Pancreas (tissue), 10 donors: Measurements from ENCODE around the gene ADAMTS8. TPM values are rescaled to one million over a fixed set of nuclear protein-coding genes. Genes with fewer than 3 reads are reported as not detected.

Experiments used
- ATAC-seq, 4 donors: fragments of 200-7000 bp; cut with Tn5 transposase; one replicate each; pipeline versions ENCODE4 v1.8.0 to v1.9.1; 2020; ENCODE audit warnings: mild to moderate bottlenecking in 4 of 4, moderate library complexity in 4 of 4
- DNase-seq, 6 donors: peaks; one replicate each; pipeline ENCODE4 v3.0.0-alpha.2; 2020
- FAIRE-seq: peaks from 2 replicates; lab custom pipeline; 2012; peaks lifted over from hg19 to GRCh38; lab: Jason Lieb, UNC
- H3K27ac ChIP-seq, 4 donors: fragments of 200-600 bp; sonication (generic); 1 replicate in 3 of 4; 2 replicates in 1 of 4; pipeline versions ENCODE4 v1.5.0 to v1.8.0; 2020
- H3K27me3 ChIP-seq, 4 donors: fragments of 200-600 bp; one replicate each; pipeline ENCODE4 v1.8.0; 2021
- H3K36me3 ChIP-seq, 3 donors: fragments of 200-600 bp; sonication (generic) in 1 of 3; one replicate each; pipeline versions ENCODE4 v1.5.0 to v1.8.0; 2020 to 2021
- H3K4me1 ChIP-seq, 3 donors: fragments of 200-600 bp; one replicate each; pipeline ENCODE4 v1.8.0; 2021
- H3K4me3 ChIP-seq, 4 donors: fragments of 200-600 bp; sonication (generic) in 2 of 4; one replicate each; pipeline versions ENCODE4 v1.5.0 to v1.8.0; 2020 to 2021
- H3K9me3 ChIP-seq, 4 donors: fragments of 200-600 bp; one replicate each; pipeline ENCODE4 v1.8.0; 2021
- CTCF ChIP-seq, 4 donors: fragments of 200-600 bp; sonication (generic) in 3 of 4; IDR thresholded peaks; one replicate each; pipeline versions ENCODE4 v1.5.0 to v1.8.0; 2021; ENCODE audit warnings: antibody characterized with exemption in 4 of 4
- WGBS, 2 donors: extraction: QIAGEN DNeasy Blood & Tissue Kit; methylation state at CpG; one replicate each; pipeline ENCODE4 v1.1.7; 2013; 5-methylcytosine and 5-hydroxymethylcytosine counted together
- intact Hi-C, 3 donors: fragments of 100-400 bp; cut with DNase I; formaldehyde crosslinking; loops; one replicate each; pipeline versions ENCODE4 v1.11.1 to v1.14.2; 2022
- polyA plus RNA-seq, 2 donors: library from polyadenylated mRNA; stranded (reverse); fragments of 200-250 nt; gene quantifications; one replicate each; pipeline ENCODE4 v1.2.3, GENCODE V29; 2013
- total RNA-seq, 6 donors: library from RNA; stranded (reverse); fragmentation: NEBNext Ultra II Directional in 4 of 6; extraction: Animal tissue kit (Norgen Biotek cat#: 25700) in 4 of 6; gene quantifications; one replicate each; pipeline versions ENCODE4 v1.2.1 to v1.2.4, GENCODE V29; 2021 to 2023
- donor health status: healthy with polysubstance abuse.
- donor health status: DM: no; HTN: no; CAD: no; lungs with moderate emphysema.
- donor health status: DM: no; HTN: no; CAD: no.
- donor health status: control.
- donor health status: control.
- donor health status: Bipolar disorder and iron deficiency.
- donor health status: DM: yes; HTN: yes; CAD: no.
- donor health status: DM: no; HTN: no; CAD: no.
- donor health status: DM: no; HTN: no; CAD: no.
- donor health status: DM: yes; HTN: yes; CAD: no.

ADAMTS8 gene
- total and polyA plus RNA-seq, 8 donors = 0.04 to 1.6 (median 0.42) TPM; not detected in 1

GRCh38 chr11:130462101-130462885 is 33.9 kb upstream of the ADAMTS8 start:
- H3K9me3 ChIP-seq = no peaks in the 10 kb centered on the region
- ATAC-seq (no peak), DNase-seq (no peak), FAIRE-seq (no peak)
- intact Hi-C loops = no loop called here
- 87 to 94% methylated on average over 31 of the region's 31 CpGs for WGBS, 2 donors
- no peak for TF ChIP-seq CTCF (IDR thresholded peaks at IDR 0.05)
- no peaks in the 10 kb centered on the region for H3K27me3 ChIP-seq
- no peaks in the 10 kb centered on the region for H3K4me1 ChIP-seq
- no peak overlapping the region for H3K4me3 ChIP-seq
- H3K27ac ChIP-seq = no peak overlapping the region
- no peaks in the 10 kb centered on the region for H3K36me3 ChIP-seq

GRCh38 chr11:130459521-130459920 is 31.1 kb upstream of the ADAMTS8 start:
- H3K4me3 ChIP-seq = no peak overlapping the region
- TF ChIP-seq CTCF (IDR thresholded peaks at IDR 0.05) = no peak
- intact Hi-C loops = no loop called here
- WGBS, 2 donors = 45 to 52% methylated on average over 7 of the region's 7 CpGs
- H3K27ac ChIP-seq = no peak overlapping the region
- no peaks in the 10 kb centered on the region for H3K9me3 ChIP-seq
- no peak for DNase-seq
- no peaks in the 10 kb centered on the region for H3K36me3 ChIP-seq
- ATAC-seq = peak in 1 of 4 donors; percentile 49
- no peaks in the 10 kb centered on the region for H3K4me1 ChIP-seq
- no peaks in the 10 kb centered on the region for H3K27me3 ChIP-seq
- FAIRE-seq = no peak

GRCh38 chr11:130458410-130458729 is 30.0 kb upstream of the ADAMTS8 start:
- intact Hi-C loops = no loop called here
- DNase-seq = no peak

GRCh38 chr11:130457623-130458409 is 29.4 kb upstream of the ADAMTS8 start:
- Histone ChIP-seq H3K9me3 (no peaks in the 10 kb centered on the region), H3K36me3 (no peaks in the 10 kb centered on the region), H3K27me3 (no peaks in the 10 kb centered on the region), H3K4me1 (no peaks in the 10 kb centered on the region), H3K4me3 (no peak overlapping the region), H3K27ac (no peak overlapping the region)
- ATAC-seq = peak in 1 of 4 donors; percentile 45
- DNase-seq = no peak
- FAIRE-seq = no peak
- WGBS, 2 donors = 88 to 89% methylated on average over 20 of the region's 20 CpGs
- no peak for TF ChIP-seq CTCF (IDR thresholded peaks at IDR 0.05)
- intact Hi-C loops = no loop called here

More at GRCh38 chr11:130458410-130458729, 30.0 kb upstream of the ADAMTS8 start:
- Histone ChIP-seq H3K27me3 (no peaks in the 10 kb centered on the region), H3K4me1 (no peaks in the 10 kb centered on the region), H3K9me3 (no peaks in the 10 kb centered on the region), H3K4me3 (no peak overlapping the region), H3K27ac (no peak overlapping the region), H3K36me3 (no peaks in the 10 kb centered on the region)
- FAIRE-seq = no peak
- 83 to 87% methylated on average over 4 of the region's 4 CpGs for WGBS, 2 donors
- no peak for ATAC-seq
- no peak for TF ChIP-seq CTCF (IDR thresholded peaks at IDR 0.05)
